Activated T-helper 1 cell treated with anti-CD3 and anti-CD28 coated beads, Interleukin-12 subunit alpha, Interleukin-12 subunit beta, Interleukin-2, Interleukin-4 antibody, amounts not matched to agents 30 ng/mL and 10 ng/mL and 1 ng/mL, durations not matched to agents 14 hours and 24 hours and 36 hours (primary cell): ENCODE measurements around the gene EIPR1. TPM values are rescaled to one million over a fixed set of nuclear protein-coding genes. Genes with fewer than 3 reads are reported as not detected.

Experiments
- DNase-seq: peaks from one replicate; pipeline ENCODE4 v3.0.0; 2021; ENCODE audit warnings: low spot score
- H3K27ac Mint-ChIP-seq: one replicate; pipeline ENCODE4 v1.8.0; 2021; ENCODE audit warnings: mild to moderate bottlenecking, mixed read lengths
- H3K27me3 Mint-ChIP-seq: one replicate; pipeline ENCODE4 v1.8.0; 2022; ENCODE audit warnings: mild to moderate bottlenecking, moderate library complexity, mixed read lengths; ENCODE audit not compliant: insufficient read depth
- H3K36me3 Mint-ChIP-seq: one replicate; pipeline ENCODE4 v1.8.0; 2021; ENCODE audit warnings: low read depth, mixed read lengths
- H3K4me1 Mint-ChIP-seq: one replicate; pipeline ENCODE4 v1.8.0; 2021; ENCODE audit warnings: low read depth, mixed read lengths
- H3K4me3 Mint-ChIP-seq: one replicate; pipeline ENCODE4 v1.8.0; 2021; ENCODE audit warnings: mild to moderate bottlenecking, moderate library complexity, mixed read lengths
- H3K9me3 Mint-ChIP-seq: one replicate; pipeline ENCODE4 v1.8.0; 2021; ENCODE audit warnings: mixed read lengths
- intact Hi-C: fragments of 100-400 bp; cut with micrococcal nuclease; formaldehyde crosslinking; loops from one replicate; pipeline ENCODE4 v1.15.1; 2024
- total RNA-seq: library from RNA; stranded (reverse); gene quantifications from 2 replicates; pipeline ENCODE4 v1.2.3, GENCODE V29; 2022

The EIPR1 gene
- total RNA-seq, 1 donor from 2014 or later = 53.8 TPM

DNA sequence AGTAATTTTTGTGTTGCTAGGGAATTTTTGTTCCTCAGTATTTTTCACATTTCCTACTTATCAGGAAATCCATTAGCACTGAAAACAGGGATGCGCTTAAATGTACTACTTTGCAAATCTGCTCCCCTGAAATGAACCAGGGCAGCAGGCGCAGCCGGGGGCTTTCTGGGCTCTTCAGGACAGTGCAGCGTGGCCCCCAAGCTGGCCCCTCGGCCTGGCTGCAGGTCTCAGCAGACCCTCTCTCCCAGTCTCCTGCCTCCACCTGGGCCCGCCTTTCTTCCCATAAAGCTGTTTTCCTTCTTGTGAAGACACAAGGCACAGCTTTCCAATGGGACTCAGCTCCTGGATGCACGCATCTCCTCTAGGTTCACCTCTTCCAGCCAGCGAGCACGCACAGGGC is 35.3 kb downstream of the EIPR1 start:
- no peaks in the 10 kb centered on the region for H3K9me3 Mint-ChIP-seq
- H3K4me1 Mint-ChIP-seq = peaks cover 6% of the 10 kb centered on the region
- no peak overlapping the region for H3K27ac Mint-ChIP-seq
- peaks cover 12% of the 10 kb centered on the region for H3K36me3 Mint-ChIP-seq
- intact Hi-C loops = no loop called here
- DNase-seq = no peak
- H3K4me3 Mint-ChIP-seq = no peak overlapping the region
- no peaks in the 10 kb centered on the region for H3K27me3 Mint-ChIP-seq

DNA sequence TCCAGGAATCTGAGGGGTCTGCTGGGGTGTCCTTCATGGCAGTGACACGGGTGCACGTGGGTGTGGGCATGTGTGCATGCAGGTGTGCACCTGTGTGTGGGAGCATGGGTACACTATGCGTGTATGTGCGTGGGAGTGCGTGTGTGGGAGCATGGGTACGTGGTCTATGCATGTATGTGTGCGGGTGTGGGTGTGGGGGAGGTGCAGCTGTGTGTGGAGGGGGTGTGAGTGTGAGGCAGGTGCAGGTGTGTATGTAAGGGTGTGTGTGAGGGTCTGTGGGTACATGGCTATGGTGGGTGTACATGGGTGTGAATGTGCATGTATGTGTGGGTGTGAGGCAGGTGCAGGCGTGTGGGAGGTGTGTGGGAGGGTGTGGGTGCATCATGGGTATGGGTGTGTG is 36.3 kb downstream of the EIPR1 start:
- intact Hi-C loops = no loop called here
- H3K27ac Mint-ChIP-seq = peak overlapping the region; percentile 58
- no peak for DNase-seq
- H3K4me3 Mint-ChIP-seq = no peak overlapping the region
- no peaks in the 10 kb centered on the region for H3K27me3 Mint-ChIP-seq
- H3K36me3 Mint-ChIP-seq = peaks cover 12% of the 10 kb centered on the region
- peaks cover 6% of the 10 kb centered on the region for H3K4me1 Mint-ChIP-seq
- H3K9me3 Mint-ChIP-seq = no peaks in the 10 kb centered on the region

DNA sequence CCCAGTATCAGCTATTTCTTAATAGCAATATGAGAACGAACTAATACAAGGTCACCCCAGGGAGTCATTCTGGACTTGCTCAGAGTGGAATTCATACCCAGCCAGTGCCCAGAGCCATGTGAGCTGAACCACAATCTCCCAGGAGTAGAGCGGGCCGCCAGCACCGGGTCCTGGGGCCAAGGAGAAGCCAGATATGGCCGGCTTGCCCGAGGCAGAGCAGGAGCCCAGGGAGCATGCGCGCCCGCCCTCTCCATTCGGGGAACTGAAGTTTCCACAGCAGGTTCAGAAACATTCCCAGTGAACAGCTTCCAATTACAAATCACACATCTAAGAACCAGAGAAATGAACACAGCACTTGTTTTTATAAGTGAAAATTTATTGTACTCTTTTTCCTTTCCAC is 37.5 kb downstream of the EIPR1 start:
- H3K4me1 Mint-ChIP-seq = peaks cover 6% of the 10 kb centered on the region
- peaks cover 18% of the 10 kb centered on the region for H3K36me3 Mint-ChIP-seq
- H3K9me3 Mint-ChIP-seq = no peaks in the 10 kb centered on the region
- no peak overlapping the region for H3K27ac Mint-ChIP-seq
- H3K4me3 Mint-ChIP-seq = no peak overlapping the region
- no peaks in the 10 kb centered on the region for H3K27me3 Mint-ChIP-seq
- intact Hi-C loops = no loop called here
- no peak for DNase-seq

DNA sequence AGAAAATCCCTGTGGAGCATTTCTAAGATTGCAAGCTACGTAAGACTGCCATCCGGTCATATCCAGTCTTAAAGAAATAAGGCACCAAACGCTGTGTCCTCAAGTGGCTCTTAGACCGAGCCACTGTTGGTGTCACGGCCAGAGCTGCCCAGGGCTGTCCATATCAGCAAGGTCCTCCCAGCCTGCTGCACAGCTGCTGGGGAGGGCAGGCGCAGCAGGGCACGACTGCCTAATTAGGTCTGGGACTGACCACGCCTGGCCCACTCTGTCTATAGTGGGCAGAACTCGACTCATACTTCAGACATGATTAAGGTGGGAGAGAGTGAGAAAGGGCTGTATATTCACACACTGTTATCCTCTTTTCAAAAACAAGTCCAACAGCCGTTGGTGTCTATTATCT is 39.3 kb downstream of the EIPR1 start:
- Mint-ChIP-seq H3K4me3 (no peak overlapping the region), H3K4me1 (peaks cover 6% of the 10 kb centered on the region), H3K9me3 (no peaks in the 10 kb centered on the region), H3K36me3 (peaks cover 24% of the 10 kb centered on the region), H3K27me3 (no peaks in the 10 kb centered on the region), H3K27ac (no peak overlapping the region)
- DNase-seq = no peak
- intact Hi-C loops = no loop called here

DNA sequence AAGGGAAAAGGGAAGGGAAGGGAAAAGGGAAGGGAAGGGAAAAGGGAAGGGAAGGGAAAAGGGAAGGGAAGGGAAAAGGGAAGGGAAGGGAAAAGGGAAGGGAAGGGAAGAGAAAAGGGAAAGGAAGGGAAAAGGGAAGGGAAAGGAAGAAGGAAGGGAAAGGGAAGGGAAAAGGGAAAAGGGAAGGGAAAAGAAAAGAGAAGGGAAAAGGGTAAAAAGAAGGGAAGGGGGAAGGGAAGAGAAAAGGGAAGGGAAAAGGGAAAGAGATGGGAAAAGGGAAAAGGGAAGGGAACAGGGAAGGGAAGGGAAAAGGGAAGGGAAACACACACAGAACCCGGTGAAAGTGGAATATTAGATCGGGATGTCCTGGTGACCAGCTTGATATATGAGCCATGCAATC is 40.8 kb downstream of the EIPR1 start:
- Mint-ChIP-seq H3K9me3 (no peaks in the 10 kb centered on the region), H3K27me3 (no peaks in the 10 kb centered on the region), H3K4me1 (peaks cover 6% of the 10 kb centered on the region), H3K4me3 (no peak overlapping the region), H3K27ac (no peak overlapping the region), H3K36me3 (peaks cover 32% of the 10 kb centered on the region)
- intact Hi-C loops = no loop called here
- DNase-seq = no peak

DNA sequence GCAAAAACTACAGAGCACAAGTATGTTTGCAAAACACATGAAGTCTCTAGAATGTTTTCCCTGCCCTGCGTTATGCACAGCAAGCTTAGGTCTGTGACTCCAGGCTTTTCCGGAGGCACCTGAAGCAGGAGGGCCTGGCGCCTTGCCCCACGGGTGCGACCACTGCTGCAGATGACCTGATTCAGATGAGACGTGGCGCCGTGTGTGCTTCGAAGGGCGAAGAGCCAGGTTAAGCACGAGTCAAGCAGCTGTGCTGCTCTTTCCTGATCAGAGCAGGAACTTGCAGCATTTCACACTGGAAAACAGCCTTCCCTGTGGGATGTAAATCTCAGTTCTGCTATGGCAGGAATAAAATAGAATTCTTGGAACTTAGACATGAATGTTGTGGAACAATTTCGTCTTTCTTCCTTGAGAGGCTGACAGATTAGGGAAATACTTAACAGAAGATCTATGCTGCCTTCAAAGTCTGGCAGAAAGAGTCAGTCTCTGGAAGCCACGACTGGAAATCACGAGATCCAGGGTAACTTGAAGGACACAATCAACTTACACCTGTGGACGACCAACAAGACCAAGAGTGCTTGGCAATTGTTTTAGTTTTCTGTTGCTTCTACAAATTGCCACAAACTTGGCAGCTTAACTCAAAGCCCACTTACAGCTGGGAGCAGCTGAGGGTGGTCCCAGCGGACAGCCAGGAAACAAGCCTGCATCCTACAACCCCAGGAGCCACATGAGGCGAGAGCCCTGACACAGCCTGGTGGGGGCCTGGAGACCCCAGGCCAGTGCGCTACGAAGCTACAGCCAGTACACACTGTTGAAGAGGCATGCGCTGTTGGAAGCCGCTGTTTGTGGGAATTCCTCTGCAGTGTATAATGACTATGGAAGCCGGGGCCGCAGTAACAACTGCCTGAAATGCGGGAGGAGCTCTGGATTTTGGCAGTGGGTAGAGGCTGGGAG is 42.9 kb downstream of the EIPR1 start:
- Mint-ChIP-seq H3K36me3 (peaks cover 39% of the 10 kb centered on the region), H3K27ac (no peak overlapping the region), H3K4me3 (no peak overlapping the region), H3K9me3 (no peaks in the 10 kb centered on the region), H3K4me1 (no peaks in the 10 kb centered on the region), H3K27me3 (no peaks in the 10 kb centered on the region)
- no peak for DNase-seq
- intact Hi-C loops = no loop called here

DNA sequence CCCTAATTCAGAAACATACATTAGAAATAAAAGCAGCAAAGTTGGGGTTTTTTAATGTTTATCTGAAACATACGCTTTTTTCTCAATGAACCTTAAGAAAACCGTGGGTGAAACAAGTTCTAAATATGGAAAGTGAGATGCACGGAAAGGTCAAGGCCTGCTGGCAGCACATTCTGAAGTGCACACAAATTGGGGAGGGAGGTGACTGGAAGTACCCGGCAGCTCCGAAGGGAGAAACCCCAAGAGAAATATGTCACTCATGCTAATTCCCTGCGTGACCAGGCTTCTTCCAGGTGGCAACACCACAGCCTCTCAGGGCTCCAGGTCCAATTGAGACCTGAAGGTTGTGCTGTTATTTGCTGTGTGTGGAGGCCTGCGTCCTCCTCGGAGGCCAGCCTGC is 45.5 kb downstream of the EIPR1 start:
- Mint-ChIP-seq H3K36me3 (peaks cover 36% of the 10 kb centered on the region), H3K9me3 (no peaks in the 10 kb centered on the region), H3K27me3 (no peaks in the 10 kb centered on the region), H3K4me1 (no peaks in the 10 kb centered on the region), H3K4me3 (no peak overlapping the region), H3K27ac (no peak overlapping the region)
- intact Hi-C loops = no loop called here
- DNase-seq = no peak

DNA sequence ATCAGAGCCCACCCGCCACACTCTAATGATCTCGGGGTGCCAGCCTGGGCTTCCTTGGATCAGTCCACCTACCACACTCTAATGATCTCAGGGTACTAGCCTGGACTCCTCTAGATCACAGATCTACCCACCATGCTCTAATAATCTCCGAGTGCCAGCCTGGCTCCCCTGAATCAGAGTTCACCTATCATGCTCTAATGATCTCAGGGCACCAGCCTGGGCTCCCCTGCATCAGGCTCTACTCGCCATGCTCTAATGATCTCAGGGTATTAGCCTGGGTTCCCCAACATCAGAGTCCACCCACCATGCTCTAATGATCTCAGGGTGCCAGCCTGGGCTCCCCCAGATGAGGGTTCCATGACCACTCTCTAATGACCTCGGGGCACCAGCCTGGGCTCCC is 48.1 kb downstream of the EIPR1 start:
- Mint-ChIP-seq H3K36me3 (peaks cover 26% of the 10 kb centered on the region), H3K27me3 (no peaks in the 10 kb centered on the region), H3K27ac (peak overlapping the region; percentile 4), H3K4me3 (no peak overlapping the region), H3K9me3 (no peaks in the 10 kb centered on the region), H3K4me1 (no peaks in the 10 kb centered on the region)
- no peak for DNase-seq
- intact Hi-C loops = no loop called here

DNA sequence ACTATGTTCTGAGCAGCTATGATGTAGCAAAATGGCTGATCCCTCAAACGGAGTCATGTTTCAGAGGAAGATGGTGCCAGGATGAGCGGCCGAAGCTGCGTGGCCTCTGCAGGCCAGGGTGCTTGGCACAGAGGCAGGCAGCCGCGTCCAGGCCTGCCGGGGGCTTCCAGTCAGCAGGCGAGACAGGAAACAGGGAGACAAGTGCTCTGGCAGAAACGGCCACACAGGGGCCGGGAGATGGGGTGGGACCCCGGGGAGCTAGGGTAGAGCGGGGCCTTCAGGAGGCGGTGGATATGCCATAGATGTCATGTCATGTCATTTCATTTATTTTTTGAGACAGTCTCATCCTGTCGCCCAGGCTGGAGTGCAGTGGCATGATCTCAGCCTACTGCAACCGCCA is 50.7 kb downstream of the EIPR1 start:
- Mint-ChIP-seq H3K36me3 (peaks cover 14% of the 10 kb centered on the region), H3K9me3 (no peaks in the 10 kb centered on the region), H3K4me3 (no peak overlapping the region), H3K27ac (no peak overlapping the region), H3K4me1 (no peaks in the 10 kb centered on the region), H3K27me3 (no peaks in the 10 kb centered on the region)
- no peak for DNase-seq
- intact Hi-C loops = no loop called here

DNA sequence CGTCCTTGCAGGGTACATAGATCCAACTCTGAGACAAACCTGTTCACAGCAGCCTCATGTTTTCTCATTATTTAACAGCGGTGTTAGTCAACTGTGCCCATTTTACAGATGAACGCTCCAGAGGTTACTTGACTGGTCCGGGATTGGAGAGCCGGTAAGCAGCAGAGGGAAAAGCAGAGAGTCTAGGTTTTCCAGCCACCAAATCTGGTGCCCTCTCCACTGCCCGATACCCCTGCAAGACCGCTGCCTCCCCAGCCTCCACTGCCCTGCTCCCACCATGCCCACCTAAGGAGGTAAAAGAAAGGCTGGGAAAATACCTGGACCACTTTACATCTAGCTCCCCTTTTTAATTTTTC is 51.5 kb downstream of the EIPR1 start:
- intact Hi-C loops = no loop called here
- Mint-ChIP-seq H3K36me3 (peaks cover 14% of the 10 kb centered on the region), H3K4me1 (no peaks in the 10 kb centered on the region), H3K4me3 (no peak overlapping the region), H3K27ac (no peak overlapping the region), H3K27me3 (no peaks in the 10 kb centered on the region), H3K9me3 (no peaks in the 10 kb centered on the region)
- no peak for DNase-seq

DNA sequence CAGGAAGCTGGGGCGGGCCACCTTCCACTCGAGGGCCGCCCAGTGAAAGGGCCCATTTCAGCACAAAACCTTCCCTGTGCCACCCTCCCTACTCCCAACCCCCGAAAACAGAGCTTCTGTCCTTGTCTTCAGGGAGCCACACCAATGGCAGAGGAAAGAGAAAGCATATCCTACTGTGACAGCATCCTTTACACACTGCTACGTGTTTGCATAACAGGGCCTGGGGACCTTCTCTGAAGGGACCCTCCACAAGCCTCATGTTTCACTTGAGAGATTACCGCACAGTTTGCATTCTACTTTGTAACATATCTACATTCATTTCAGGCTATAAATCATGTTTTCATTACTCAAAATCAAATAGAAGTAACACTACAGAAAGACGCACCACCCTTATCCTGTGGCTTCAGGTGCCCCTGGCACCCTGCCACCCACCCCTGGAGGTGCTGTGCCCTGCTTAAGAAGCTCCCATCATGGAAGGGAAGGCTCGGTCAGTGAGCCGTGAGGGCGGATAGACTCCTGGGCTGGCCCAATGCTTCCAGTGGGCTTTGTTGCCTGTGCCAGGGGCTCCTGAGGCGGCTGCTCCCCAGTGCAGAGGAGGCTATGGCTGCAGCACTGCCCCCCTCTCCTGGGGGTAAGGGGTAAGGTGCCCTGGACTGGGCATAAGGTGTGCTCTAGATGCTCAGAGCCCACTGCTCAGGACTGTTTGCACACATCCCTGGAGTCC is 52.0 kb downstream of the EIPR1 start:
- no peak for DNase-seq
- Mint-ChIP-seq H3K36me3 (peaks cover 10% of the 10 kb centered on the region), H3K4me1 (no peaks in the 10 kb centered on the region), H3K9me3 (no peaks in the 10 kb centered on the region), H3K27ac (no peak overlapping the region), H3K27me3 (no peaks in the 10 kb centered on the region), H3K4me3 (no peak overlapping the region)
- intact Hi-C loops = no loop called here

DNA sequence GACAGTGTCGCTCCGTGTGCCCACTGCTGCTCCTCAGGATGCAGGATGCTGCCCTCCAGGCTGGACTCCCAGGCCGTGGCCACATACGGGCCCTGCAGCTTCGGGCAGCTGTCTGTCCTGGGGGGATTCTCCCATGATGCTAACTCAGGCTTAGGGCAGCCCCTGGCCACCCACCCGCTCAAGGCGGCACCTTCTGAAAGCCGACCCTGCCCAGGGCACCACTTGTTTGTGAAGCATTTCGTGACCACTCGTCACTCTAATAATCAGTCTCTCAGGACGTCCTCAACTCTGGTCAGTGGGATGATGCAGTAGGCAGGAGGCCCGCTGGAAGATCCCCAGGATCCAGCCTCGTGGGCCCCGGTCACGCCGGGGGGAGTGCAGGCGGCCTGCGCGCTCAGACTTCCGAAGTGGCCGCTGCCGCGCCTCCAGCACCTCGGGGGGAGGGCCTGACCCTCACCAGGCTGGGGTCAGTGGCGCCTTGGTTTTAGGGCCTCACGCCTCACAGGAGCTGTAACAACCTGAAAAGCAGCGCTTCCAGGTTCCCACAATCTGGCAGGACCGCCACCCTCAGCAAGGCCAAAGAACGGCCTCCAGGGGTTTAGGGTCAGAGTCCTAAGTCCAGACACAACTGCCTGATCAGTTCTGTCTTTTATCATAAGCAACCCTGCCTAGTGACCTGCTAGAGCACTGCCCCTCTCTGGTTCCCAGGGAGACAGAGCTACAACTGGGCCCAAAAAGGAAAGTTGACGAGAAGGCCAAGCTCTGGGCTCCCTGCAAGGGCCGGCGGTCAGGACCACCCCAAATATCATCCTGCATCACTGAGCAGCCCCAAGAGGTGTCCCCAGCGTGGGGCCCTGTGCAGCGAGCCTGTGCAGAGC is 53.0 kb downstream of the EIPR1 start:
- peaks cover 2% of the 10 kb centered on the region for H3K36me3 Mint-ChIP-seq
- H3K4me3 Mint-ChIP-seq = no peak overlapping the region
- H3K27me3 Mint-ChIP-seq = no peaks in the 10 kb centered on the region
- H3K4me1 Mint-ChIP-seq = no peaks in the 10 kb centered on the region
- no peak for DNase-seq
- H3K27ac Mint-ChIP-seq = no peak overlapping the region
- intact Hi-C loops = no loop called here
- no peaks in the 10 kb centered on the region for H3K9me3 Mint-ChIP-seq

DNA sequence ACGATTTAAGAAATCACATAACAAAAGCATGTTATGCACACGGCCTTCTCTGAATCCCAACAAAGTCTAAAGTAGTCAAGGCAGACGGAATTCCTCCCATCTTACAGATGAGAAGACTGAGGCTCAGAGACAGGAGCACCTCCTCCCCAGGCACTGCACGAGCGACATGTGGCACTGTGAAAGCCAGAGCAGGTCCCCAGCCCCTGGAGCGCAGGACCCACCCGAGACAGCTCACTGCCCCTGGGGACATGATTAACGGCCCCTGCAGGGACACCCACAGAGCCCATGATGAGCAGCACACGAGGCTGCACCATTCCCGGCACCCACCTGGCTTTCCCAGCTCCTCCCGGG is 53.6 kb downstream of the EIPR1 start:
- intact Hi-C loops = no loop called here
- Mint-ChIP-seq H3K9me3 (no peaks in the 10 kb centered on the region), H3K27me3 (no peaks in the 10 kb centered on the region), H3K4me1 (no peaks in the 10 kb centered on the region), H3K27ac (no peak overlapping the region), H3K4me3 (no peak overlapping the region), H3K36me3 (peaks cover 2% of the 10 kb centered on the region)
- DNase-seq = no peak
